Right cardiac atrium (tissue), 5 donors: Measurements from ENCODE around the gene NOS3. TPM values are rescaled to one million over a fixed set of nuclear protein-coding genes. Genes with fewer than 3 reads are reported as not detected.
"Not testable (repeated sequence)": the region's sequence is repeated elsewhere in the genome, so short reads cannot be mapped to it uniquely, and the experiment has no call there.

Source experiments
- ATAC-seq, 2 donors: fragments of 200-7000 bp; cut with Tn5 transposase; one replicate each; pipeline versions ENCODE4 v1.8.0 to v1.9.1; 2020; ENCODE audit warnings: moderate library complexity in 2 of 2, mild to moderate bottlenecking in 1 of 2
- DNase-seq, 3 donors: peaks; one replicate each; pipeline ENCODE4 v3.0.0-alpha.2; 2020
- H3K27ac ChIP-seq: one replicate; pipeline ENCODE4 v1.5.1; 2013; ENCODE audit warnings: mild to moderate bottlenecking, low read length, control low read depth, moderate library complexity
- H3K27me3 ChIP-seq: one replicate; pipeline ENCODE4 v1.6.1; 2013; ENCODE audit not compliant: control insufficient read depth, insufficient read depth
- H3K4me1 ChIP-seq: one replicate; pipeline ENCODE4 v1.6.1; 2013; ENCODE audit warnings: low read length; ENCODE audit not compliant: control insufficient read depth, insufficient read depth
- H3K4me3 ChIP-seq: one replicate; pipeline ENCODE4 v1.5.1; 2013; ENCODE audit warnings: low read length, control low read depth
- H3K9me3 ChIP-seq: one replicate; pipeline ENCODE4 v1.6.1; 2013; ENCODE audit warnings: low read length; ENCODE audit not compliant: control insufficient read depth
- WGBS: extraction: QIAGEN DNeasy Blood & Tissue Kit; methylation state at CpG from one replicate; pipeline ENCODE4 v1.1.7; 2013; 5-methylcytosine and 5-hydroxymethylcytosine counted together
- intact Hi-C, 4 donors: fragments of 100-400 bp; cut with DNase I; formaldehyde crosslinking; loops; one replicate each; pipeline versions ENCODE4 v1.11.0 to v1.14.0; 2022 to 2023
- polyA plus RNA-seq: library from polyadenylated mRNA; stranded (reverse); fragments of 200-250 nt; gene quantifications from one replicate; pipeline ENCODE4 v1.2.3, GENCODE V29; 2013
- total RNA-seq, 4 donors: library from RNA; stranded (reverse); fragmentation: NEBNext Ultra II Directional; extraction: Animal tissue kit (Norgen Biotek cat#: 25700); gene quantifications; one replicate each; pipeline ENCODE4 v1.2.1, GENCODE V29; 2021
- donor health status: healthy with polysubstance abuse.
- donor health status: DM: no; HTN: yes; CAD: no.
- donor health status: DM: no; HTN: no; CAD: no.
- donor health status: DM: no; HTN: yes; CAD: no; lungs with severe emphysema.
- donor health status: DM: yes; HTN: yes; CAD: no.

The NOS3 gene
- total and polyA plus RNA-seq, 5 donors: 13.5 to 80.4 (median 21.4) TPM

DNA sequence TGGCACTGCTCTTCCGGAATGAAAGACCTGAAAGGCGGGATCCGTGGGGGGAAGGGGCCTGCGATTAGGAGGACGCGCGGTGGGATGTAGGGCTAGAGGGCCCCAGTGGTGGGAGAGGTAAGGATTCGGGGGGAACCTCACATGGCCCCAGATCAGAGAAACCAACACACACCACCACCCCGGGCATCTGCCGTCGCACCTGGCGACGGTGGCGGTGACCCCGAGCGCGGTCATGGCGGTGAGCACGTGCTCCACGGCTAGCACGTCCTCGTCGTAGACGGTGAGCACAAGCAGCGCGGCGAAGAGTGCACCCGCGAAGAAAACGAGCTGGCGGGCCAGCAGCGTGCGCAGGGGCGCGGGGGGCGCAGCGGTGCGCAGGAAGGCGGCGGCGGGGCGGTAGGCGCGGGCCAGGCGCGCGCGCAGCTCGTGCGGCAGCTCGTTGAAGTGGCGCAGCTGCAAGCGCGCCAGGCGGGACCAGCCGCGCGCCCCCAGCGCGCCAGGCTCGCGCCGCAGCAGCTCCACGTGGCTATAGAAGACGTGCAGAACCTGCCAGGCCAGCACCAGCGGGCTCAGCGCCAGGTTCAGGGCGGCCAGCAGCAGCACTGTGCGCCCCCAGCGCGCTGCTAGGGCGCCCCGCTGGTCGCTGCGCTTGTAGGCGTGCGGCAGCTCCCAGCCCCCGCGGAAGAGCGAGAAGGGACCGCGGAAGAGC lies 27.8 kb downstream of the NOS3 start:
- DNase-seq: peak in 2 of 3 donors; percentile 68 to 75
- no peak overlapping the region for H3K27ac ChIP-seq

DNA sequence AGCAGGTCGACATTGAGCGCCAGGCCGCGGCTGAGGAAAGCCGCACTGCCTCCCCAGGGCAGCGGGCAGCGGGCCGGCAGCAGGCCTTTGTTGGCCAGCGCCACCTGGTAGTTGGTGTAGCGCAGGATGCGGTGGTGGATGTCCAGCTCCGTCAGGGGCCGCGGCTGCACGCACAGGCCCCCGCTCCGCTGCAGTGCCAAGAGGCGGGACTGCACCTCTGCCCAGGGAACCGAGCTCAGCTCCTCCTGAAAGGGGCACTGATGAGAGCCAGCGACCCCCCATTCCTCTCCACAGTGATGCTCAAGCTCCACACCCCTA lies 28.3 kb downstream of the NOS3 start:
- Histone ChIP-seq H3K27me3 (no peaks in the 10 kb centered on the region), H3K4me1 (peaks cover 8% of the 10 kb centered on the region)
- intact Hi-C loops: loop anchor here in 1 of 4 donors (10.0 kb wide), 1 partner anchor 96 kb away; no protein-coding TSS in a partner anchor

More for the DNA sequence above, 27.8 kb downstream of the NOS3 start:
- no peaks in the 10 kb centered on the region for H3K27me3 ChIP-seq
- peak overlapping the region; percentile 1 for H3K4me3 ChIP-seq
- intact Hi-C loops: loop anchor here in 1 of 4 donors (10.0 kb wide), 1 partner anchor 96 kb away; no protein-coding TSS in a partner anchor
- ATAC-seq: peak in 1 of 2 donors; percentile 0
- no peaks in the 10 kb centered on the region for H3K9me3 ChIP-seq
- peaks cover 8% of the 10 kb centered on the region for H3K4me1 ChIP-seq
- WGBS: under 1% methylated on average over 82 of the region's 82 CpGs

DNA sequence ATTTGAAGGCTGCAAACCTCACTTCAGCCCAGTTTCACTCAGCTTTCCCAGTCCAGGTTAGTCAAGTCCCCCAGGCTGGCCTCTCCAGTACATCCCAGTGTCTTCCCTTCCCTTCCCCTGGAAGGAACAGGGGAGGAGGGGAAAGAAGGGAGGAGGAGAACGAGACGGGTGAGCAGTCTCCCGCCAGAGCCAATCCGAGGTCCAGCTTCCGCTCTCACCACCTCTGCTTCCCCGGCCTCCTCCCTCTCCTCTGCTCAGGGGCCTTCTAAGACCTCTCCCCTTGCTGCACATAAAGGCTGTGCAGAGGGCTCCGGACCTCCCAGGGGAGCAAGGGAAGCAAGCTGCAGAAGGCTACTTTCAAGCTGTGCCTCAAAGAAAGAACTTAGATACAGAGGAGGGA lies 29.4 kb downstream of the NOS3 start:
- H3K4me3 ChIP-seq: no peak overlapping the region
- DNase-seq (peak in 1 of 3 donors; percentile 47), ATAC-seq (no peak)
- H3K9me3 ChIP-seq: no peaks in the 10 kb centered on the region
- H3K27ac ChIP-seq: no peak overlapping the region
- intact Hi-C loops: loop anchor here in 2 of 4 donors (10.0 kb wide), 2 partner anchors 65 to 95 kb away; partner anchors contain the start of genes AGAP3 (in 1 of the 2), FASTK (in 1 of the 2) and TMUB1 (in 1 of the 2)
- H3K4me1 ChIP-seq: peaks cover 8% of the 10 kb centered on the region
- 46% methylated on average over 7 of the region's 7 CpGs for WGBS
- H3K27me3 ChIP-seq: no peaks in the 10 kb centered on the region

More for the DNA sequence above, 28.3 kb downstream of the NOS3 start:
- WGBS: 24% methylated on average over 20 of the region's 20 CpGs
- DNase-seq (no peak), ATAC-seq (no peak)
- Histone ChIP-seq H3K4me3 (peak overlapping the region; percentile 1), H3K9me3 (no peaks in the 10 kb centered on the region), H3K27ac (no peak overlapping the region)

DNA sequence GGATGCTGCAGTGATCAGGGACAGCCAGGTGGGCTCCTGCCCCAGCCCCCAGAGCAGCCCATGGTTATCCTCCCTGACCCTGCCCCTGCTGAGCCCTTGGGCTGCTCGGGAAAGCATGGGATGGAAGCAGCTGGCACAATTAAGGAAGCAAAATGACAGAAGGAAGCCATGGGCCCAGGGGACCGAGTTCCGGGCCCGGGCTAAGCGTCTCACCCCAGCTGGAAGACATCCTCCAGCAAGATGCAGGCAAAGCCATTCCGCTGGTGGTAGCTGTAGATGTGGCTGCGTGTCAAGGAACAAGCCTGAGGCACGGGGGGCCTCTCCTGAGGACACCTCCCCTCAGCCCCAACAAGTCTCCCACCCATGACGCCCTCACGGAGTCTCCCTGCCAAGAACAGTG lies 32.4 kb downstream of the NOS3 start:
- ATAC-seq (no peak), DNase-seq (no peak)
- no peak overlapping the region for H3K4me3 ChIP-seq
- H3K27me3 ChIP-seq: no peaks in the 10 kb centered on the region
- peaks cover 7% of the 10 kb centered on the region for H3K4me1 ChIP-seq
- WGBS: 54% methylated on average over 10 of the region's 10 CpGs
- no peaks in the 10 kb centered on the region for H3K9me3 ChIP-seq
- intact Hi-C loops: loop anchor here in 2 of 4 donors (10.0 kb wide), 2 partner anchors 62 to 92 kb away; partner anchors contain the start of genes AGAP3 (in 1 of the 2), FASTK (in 1 of the 2) and TMUB1 (in 1 of the 2)
- H3K27ac ChIP-seq: no peak overlapping the region

DNA sequence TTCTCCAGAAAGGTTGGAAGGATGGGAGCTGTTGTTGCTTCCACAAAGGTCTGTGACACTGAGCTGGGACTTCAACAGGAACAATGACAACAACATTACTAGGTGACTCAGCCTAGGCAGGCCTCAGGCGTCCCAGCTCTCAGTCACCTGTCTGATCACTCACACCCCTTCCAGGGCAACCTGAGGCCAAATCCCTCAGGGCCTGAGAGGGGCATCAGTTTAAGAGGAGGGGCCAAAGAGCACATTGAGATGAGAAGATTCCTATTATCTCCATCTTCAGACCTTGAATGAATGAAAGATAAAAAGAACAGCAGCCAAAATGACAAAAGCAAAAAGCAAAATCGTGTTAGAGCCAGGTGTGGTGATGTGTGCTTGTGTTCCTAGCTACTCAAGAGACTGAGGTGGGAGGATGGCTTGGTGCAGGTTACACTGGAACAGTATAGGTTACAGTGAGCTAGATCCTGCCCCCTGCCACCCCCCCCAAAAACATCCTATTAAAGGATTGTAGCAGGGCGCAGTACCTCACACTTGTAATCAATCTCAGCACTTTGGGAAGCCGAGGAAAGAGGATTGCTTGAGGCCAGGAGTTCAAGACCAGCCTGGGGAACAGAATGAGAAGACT lies 33.7 kb downstream of the NOS3 start, which contains the start of gene ATG9B:
Gene ATG9B (minus strand): TSS at position 60 of the 622 bp plus-strand sequence. CDS start 71 bp downstream, outside the sequence.
- Histone ChIP-seq H3K9me3 (no peaks in the 10 kb centered on the region), H3K4me3 (no peak within 1 kb of the TSS), H3K27ac (no peak within 1 kb of the TSS), H3K27me3 (no peaks in the 10 kb centered on the region), H3K4me1 (no peaks in the 10 kb centered on the region)
- DNase-seq: no peak
- WGBS: 81% methylated on average over 4 of the region's 4 CpGs
- no peak for ATAC-seq
- intact Hi-C loops: loop anchor here in 2 of 4 donors (10.0 kb wide), 2 partner anchors 60 to 90 kb away; partner anchors contain the start of genes AGAP3 (in 1 of the 2), FASTK (in 1 of the 2) and TMUB1 (in 1 of the 2)

DNA sequence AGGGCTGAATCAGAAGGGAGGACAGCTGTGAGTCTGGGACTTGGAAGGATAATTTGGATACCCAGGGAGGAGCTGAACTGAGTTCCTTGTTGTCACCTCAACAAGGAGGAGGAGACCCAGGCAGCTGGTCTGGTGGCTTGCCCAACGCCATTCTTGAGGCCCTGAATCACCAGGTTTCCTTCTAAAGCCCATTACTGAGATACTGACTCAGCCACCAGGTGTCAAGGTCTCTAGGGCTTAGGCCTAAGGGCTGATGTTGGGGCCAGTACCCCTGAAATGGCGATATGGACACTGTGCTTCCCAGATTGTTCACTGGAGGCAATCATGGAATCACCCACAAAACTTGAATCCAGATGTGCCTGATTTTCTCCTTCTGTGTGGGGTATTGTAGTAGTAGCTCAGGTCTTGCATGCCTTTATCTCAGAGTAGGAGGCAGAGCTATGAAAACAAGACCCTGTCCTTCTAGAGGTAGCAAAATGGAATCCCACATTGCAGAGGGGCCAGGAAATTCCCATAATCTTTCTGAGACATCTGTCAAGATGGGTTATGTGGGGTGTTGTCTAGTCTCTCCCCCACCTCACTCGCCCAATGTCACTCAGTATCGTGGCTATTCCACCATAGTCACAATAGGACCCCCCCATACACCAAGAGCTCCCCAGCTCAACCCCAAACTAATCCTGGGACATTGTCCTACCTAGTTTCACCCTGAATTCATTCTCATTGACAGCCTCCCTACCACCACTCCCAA lies 35.3 kb downstream of the NOS3 start:
- no peaks in the 10 kb centered on the region for H3K9me3 ChIP-seq
- H3K4me1 ChIP-seq: no peaks in the 10 kb centered on the region
- WGBS: 90% methylated on average over 4 of the region's 4 CpGs
- intact Hi-C loops: loop anchor here in 2 of 4 donors (10.0 kb wide), 2 partner anchors 59 to 89 kb away; partner anchors contain the start of genes AGAP3 (in 1 of the 2), FASTK (in 1 of the 2) and TMUB1 (in 1 of the 2)
- H3K4me3 ChIP-seq: no peak overlapping the region
- no peak overlapping the region for H3K27ac ChIP-seq
- ATAC-seq (no peak), DNase-seq (no peak)
- no peaks in the 10 kb centered on the region for H3K27me3 ChIP-seq

DNA sequence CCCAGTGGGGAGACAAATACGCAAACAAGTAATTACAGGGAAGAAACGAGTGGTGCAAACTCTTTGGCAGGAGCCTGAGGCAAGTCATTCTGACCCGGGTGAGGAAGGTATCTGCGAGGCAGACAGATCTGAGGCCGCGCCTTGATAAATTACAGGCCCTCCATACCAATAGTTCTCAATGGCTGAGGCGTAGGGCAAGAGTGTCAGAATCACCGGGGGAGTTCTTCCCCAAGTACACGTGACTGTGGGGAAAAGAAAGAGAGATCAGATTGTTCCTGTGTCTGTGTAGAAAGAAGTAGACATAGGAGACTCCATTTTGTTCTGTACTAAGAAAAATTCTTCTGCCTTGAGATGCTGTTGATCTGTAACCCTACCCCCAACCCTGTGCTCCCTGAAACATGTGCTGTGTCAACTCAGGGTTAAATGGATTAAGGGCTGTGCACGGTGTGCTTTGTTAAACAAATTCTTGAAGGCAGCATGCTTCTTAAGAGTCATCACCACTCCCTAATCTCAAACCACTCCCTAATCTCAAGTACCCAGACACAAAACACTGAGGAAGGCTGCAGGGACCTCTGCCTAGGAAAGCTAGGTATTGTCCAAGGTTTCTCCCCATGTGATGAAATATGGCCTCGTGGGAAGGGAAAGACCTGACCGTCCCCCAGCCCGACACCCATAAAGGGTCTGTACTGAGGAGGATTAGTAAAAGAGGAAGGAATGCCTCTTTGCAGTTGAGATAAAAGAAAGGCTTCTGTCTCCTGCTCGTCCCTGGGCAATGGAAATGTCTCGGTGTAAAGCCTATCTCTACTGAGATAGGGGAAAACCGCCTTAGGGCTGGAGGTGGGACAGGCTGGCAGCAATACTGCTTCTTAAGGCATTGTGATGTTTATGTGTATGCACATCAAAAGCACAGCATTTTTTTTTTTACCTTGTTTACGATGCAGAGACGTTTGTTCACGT lies 36.2 kb downstream of the NOS3 start:
- H3K9me3 ChIP-seq, H3K27me3 ChIP-seq, H3K4me1 ChIP-seq, H3K4me3 ChIP-seq, ATAC-seq, H3K27ac ChIP-seq: not testable (repeated sequence)
- intact Hi-C loops: loop anchor here in 2 of 4 donors (10.0 kb wide), 2 partner anchors 58 to 88 kb away; partner anchors contain the start of genes AGAP3 (in 1 of the 2), FASTK (in 1 of the 2) and TMUB1 (in 1 of the 2)
- peak in 1 of 3 donors; percentile 36 for DNase-seq
- 37% methylated on average over 19 of the region's 19 CpGs for WGBS

DNA sequence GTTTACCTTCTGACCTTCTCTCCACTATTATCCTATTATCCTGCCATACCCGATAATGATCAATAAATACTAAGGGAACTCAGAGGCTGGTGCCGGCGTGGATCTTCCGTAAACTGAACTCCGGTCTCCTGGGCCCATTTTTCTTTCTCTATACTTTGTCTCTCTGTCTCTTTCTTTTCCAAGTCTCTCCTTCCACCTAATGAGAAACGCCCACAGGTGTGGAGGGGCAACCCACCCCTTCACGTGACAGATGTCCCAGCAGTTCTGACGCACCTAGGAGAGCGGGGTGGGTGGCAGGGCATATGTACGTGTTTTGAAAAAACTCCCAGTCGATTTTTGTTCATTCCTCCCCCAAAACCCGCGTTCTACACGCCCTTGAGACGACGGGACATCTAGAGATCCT lies 36.9 kb downstream of the NOS3 start:
- not testable (repeated sequence) for DNase-seq, H3K27me3 ChIP-seq, H3K4me1 ChIP-seq, H3K9me3 ChIP-seq, ATAC-seq, H3K27ac ChIP-seq
- 4% methylated on average over 16 of the region's 16 CpGs for WGBS
- intact Hi-C loops: loop anchor here in 2 of 4 donors (10.0 kb wide), 2 partner anchors 57 to 87 kb away; partner anchors contain the start of genes AGAP3 (in 1 of the 2), FASTK (in 1 of the 2) and TMUB1 (in 1 of the 2)
- peak overlapping the region; percentile 80 for H3K4me3 ChIP-seq

DNA sequence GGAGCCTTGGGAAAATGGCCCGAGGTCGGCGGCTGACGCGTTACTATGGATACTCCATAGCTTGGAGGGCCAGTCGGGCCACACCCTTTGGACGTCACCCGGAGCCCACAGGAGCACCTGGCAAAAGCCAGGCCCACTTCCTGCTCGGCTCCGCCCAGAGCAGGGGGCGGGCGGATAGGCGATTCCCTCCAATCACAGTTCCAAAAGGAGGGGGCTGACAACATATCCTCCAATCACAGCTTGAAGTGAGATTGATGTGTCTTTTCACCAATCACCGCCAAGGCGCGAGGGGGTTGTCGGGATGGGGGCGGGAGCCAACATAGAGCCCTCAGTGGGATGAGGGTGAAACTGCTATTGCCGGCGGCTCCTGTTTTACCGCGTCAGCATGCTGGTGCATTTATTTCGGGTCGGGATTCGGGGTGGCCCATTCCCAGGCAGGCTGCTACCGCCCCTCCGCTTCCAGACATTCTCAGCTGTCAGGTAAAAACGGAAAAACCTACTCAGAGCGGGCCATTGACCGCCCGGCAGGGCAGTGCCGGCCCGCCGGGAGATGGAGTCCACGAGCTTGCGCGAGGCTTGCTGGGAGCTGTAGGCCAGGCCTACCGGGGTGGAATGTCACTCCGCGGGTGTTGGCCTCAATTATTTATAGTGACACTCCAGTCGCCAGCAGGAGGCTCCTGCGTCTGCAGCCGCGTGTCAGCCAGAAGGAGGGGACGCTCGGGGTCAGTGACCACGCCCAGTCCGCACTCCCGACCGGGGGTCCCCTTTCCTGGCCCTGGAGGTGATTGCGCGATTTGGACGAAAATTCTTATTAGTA lies 37.5 kb downstream of the NOS3 start, which contains the start of gene ABCB8:
Gene ABCB8 (plus strand): TSS at position 320 of the 817 bp plus-strand sequence. CDS start 66 bp downstream, at position 386.
- Histone ChIP-seq H3K4me3 (peak within 1 kb of the TSS; percentile 80), H3K4me1 (no peaks in the 10 kb centered on the region), H3K27me3 (no peaks in the 10 kb centered on the region), H3K27ac (peak within 1 kb of the TSS; percentile 80), H3K9me3 (no peaks in the 10 kb centered on the region)
- WGBS: under 1% methylated on average over 53 of the region's 53 CpGs
- ATAC-seq (peak; percentile 97 to 98), DNase-seq (peak; percentile 97 to 99 (median 98))
- intact Hi-C loops: loop anchor here in 2 of 4 donors (10.0 kb wide), 2 partner anchors 56 to 86 kb away; partner anchors contain the start of genes AGAP3 (in 1 of the 2), FASTK (in 1 of the 2) and TMUB1 (in 1 of the 2)
